NCI-H446 treated with DMSO at 0.1 percent for 48 hours (cell line): ENCODE data around the gene TCF25.
"Not testable (repeated sequence)": the region's sequence is repeated elsewhere in the genome, so short reads cannot be mapped to it uniquely, and the experiment has no call there.

Experiments used
- DNase-seq: peaks from one replicate; lab custom pipeline; 2025; lab: John Stamatoyannopoulos, UW

Gene TCF25

DNA sequence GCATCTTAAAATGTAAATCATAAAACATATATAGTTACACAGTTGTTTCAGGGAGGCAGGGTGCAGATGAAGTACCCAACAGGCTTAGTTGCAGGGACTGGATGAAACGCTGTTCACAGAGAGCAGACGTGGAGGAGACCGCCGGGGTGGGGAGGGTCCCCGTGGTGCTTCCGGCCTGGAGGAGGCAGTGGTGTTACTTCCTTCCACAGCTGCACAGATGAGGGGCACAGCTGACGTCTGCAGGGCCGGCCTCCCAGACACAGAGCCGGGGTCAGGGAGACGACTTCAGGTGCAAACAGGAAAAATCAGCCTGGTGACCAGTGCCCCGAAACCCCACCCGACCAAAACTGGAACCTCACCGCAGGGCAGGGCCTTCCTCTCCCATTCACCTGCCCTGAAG is 28.0 kb upstream of the TCF25 start:
- DNase-seq = no peak

DNA sequence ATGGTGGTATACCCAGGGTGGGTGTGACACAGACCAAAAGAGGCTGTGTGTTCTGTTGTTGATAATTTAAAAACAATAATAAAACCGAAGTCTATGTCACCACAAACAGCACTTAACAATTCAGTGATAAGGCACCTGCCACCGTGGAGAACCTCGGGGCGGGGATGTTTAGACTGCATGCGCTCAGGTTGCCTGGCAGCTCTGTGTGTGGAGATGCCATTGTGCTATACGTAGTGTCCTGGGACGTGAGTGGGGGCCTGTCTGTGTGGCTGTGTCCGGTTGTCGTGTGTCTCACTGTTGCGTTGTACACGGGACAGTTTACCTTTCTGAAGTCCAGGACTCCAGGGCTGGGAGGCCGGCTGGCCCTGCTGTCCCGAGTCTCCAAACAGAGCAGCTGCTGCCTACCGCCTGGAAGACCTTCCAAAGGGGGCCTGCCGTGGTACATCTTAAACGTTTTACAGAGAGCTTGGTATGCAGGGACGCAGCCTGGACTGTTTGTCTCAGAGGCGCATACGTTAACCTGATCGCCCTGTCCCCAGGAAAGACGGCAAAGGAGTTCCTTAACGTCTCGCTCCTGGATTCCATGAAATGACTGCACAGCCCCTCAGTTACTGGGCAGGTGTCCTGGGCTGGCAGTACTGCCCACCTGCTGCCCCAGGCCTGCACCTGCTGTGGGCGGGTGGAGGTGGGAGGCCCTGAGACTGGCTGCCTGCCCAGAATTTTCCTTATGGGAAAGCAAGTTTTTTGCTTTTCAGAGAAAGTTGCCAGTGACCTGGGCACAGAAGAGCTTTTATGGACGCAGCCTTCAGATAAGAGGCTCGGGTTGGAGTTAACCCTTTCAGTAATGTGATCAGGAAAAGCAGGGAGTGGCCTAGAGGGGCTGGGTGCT is 26.1 kb upstream of the TCF25 start:
- no peak for DNase-seq

DNA sequence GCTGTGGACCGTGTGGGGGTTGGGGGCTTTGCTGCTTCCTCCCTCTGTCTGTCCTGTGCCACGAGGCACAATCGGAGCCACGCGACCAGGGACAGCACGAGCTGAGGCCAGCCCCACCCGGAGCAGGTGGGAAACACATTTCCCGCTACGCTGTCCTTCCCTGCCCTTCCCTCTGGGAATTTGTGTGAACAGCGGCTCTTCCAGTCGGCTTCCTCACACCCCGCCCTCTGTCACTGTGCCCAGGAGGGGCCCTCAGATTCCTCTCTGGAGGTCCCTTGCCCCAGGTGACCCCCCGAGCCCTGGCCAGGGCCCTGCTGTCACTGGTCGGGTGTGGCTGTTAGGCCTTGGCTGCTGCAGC is 25.5 kb upstream of the TCF25 start:
- no peak for DNase-seq

DNA sequence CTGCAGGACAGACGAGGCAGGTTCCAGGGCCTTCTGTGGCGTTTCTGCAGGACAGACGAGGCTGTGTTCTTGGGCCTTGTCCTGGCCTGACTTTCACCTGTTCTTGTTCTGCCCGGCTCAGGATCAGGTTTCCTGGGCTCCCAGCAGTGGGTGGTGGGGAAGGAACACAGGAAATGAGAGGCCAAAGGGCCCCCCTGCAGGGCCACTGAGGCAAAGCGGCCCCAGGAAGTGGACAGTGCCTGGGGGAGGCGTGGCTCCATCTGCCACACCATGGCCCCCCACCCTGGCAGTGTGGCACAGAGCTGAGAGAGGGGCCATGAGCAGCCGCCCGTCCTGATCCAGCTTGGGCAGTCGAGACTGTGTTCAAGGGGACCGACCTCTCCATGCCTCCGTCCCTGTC is 24.4 kb upstream of the TCF25 start:
- no peak for DNase-seq

DNA sequence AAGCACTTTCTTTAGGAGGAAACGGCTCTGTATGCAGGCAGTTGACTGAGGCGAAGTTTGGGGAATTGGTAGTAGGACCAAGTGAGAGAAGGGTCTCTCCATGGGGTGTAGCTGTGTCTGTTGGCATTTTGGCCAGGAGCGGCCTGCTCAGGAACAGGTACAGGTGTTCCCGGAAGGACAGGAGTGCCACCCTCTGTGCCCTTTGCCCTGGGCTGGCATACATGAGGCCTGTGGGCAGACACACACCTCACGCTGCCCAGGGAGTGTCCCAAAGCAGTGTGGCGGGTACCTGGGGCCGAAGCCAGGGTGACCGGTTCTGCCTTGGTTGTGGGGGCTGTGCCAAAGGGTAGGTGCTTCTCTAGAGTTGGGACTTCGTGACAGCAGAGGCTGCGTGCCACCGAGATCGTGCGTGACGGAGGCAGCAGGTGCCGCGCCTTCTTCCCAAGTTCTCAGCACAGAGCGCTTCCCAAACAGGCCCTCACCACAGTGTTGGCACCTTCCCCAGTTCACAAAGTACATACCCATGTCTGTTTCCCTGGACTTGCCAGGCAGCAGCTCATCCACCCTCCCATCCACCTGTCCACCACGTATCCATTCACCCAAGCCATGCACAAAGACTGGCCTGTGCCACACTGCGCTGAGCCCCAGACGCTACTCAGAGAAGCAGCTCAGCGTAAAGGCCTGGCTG is 19.9 kb upstream of the TCF25 start:
- no peak for DNase-seq

DNA sequence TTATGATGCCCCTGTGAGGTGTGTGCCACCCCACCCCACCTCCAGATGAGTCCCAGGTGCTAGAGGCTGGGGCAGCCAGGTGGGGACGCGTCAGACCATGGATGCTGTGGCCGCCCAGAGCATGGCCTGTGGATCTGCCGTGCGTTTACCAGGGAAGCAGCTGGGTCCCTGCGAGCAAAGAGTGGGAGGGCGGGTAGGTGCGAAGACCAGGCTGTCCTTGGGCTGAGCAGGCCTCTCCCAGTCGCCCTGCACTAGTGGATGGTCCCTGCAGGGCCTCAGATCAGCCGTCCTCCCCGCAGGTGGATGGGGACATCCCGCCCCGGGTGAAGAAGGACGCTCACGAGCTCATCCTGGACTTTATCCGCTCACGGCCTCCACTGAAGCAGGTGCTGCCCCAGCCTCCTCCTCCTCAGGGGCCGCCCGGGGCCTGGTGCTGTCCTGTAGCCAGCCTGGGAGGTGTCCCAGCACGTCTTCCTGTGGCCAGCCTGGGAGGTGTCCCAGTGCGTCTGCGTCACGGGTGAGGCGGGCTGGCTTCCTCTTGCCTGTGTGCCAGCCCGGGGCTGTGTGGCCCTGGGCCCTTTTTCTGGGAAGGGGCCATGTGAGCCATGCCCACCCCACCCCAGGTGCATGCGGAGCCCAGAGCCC is 18.0 kb upstream of the TCF25 start:
- DNase-seq = no peak

DNA sequence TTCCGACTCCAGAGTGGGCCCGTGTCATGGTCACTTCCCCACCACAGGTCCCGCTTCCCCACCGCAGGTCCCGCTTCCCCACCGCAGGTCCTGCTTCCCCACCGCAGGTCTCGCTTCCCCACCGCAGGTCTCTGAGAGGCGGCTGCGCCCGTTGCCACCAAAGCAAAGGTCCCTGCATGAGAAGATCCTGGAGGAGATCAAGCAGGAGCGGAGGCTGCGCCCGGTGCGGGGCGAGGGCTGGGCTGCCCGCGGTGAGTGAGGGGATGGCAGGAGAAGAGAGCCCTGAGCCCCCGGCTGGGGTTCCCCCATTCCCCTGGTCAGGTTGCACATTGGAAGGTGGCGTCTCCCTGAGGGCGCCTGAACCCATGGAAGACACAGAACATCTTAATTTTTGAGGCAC is 17.4 kb upstream of the TCF25 start:
- DNase-seq = no peak

DNA sequence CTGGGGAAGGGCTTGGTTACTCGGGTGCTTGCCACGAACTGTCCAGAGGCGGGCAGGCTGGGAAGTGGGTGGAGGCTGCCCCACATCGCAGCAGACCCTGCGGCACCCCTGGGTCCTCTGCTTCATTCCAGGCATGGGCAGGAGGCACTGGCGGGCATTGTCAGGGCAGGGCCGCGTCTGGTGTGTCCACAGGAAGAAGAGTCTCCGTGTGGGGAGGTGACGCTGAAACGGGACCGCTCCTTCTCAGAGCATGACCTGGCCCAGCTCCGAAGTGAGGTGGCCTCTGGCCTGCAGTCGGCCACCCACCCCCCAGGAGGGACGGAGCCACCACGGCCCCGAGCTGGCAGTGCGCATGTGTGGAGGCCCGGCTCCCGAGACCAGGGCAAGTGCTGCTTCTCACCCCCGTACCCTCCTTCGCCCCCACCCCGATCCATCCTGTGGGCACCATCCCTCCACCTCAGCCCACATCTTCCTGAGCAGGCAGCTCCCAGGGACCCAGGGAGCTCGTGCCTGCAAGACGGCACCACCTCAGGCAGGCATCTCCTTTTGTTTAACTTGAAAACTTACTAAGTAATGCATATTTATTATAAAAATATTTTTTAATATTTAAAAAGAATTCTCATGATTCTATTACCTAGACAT is 14.3 kb upstream of the TCF25 start:
- no peak for DNase-seq

DNA sequence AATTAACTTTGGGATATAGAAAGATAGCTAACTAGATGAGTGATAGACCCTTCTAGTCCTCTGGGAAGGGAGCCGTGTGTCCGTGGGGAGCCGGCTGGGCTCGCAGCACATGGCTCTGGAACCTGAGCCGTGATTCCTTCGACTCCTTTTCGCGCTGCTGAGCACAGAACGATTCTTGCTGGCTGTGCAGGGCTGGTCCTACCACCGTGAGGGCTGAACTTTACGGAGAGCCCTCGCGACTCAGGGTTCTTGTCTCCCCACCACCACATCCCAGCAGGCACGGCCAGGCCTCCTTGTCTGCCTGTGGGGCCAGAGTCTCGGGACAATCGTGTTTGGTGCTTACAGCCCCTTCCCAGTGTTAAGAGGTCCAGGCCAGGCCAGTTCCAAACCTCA is 13.8 kb upstream of the TCF25 start:
- DNase-seq = no peak

DNA sequence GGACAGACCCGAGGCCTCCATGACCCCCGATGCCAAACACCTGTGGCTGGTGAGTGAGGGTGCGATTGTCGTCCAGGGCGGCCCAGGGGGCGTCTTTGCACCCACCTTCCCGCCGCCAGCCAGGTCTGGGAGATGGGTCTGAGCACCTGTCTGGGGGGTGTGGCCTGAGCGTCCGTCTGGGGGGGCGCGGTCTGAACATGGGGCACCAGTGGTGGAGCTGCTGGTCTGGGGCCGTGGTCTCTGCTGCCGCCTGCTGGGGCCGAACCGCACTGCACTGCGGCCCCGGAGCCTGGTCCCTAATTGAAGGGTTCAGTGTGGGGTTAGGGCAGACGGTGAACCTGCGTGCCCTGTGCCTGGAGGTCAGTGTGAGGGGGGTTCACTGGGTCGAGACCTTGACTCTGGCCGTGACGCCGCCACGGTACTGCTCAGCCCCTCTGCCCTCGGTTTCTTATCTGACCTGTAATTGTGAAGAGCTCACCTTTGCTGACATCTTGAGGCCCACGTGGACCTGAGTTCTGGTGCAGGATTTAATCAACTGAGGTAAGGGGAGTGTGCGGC is 12.6 kb upstream of the TCF25 start:
- no peak for DNase-seq

DNA sequence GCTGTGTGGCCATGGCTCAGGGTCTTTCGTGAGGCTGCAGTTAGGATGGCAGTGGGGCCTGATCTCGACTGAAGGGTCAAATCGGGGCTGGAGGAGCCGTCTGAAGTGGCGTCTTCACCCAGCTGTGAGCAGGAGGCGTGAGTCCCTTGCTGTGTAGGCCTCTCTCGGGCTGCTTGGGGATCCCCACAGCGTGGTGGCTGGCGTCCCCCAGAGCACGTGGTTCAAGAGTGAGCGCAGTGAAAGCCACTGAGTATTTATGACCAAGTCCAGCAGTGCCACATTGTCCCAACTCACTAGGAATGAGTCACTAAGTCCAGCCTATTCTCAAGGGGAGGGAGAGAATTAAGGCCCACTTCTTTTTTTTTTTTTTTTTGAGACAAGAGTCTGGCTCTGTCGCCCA is 11.7 kb upstream of the TCF25 start:
- no peak for DNase-seq

DNA sequence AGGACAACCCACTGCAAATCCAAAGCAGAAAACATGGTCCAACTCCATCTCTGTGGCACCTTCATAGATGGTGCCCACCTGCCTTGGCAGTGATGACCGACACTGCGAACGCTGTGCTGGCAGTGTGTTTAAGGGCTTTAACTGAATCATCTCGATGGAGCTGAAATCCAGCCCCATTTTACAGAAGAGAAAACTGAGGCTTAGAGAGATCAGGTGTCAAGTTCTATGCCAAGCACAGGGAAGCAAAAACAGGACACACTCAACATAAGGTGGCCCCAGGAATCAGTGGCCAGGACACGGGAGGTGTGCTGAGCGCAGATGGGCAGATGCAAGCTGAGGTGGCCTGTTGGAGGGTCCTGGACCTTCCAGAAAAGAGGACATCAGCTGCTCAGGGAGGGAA is 10.7 kb upstream of the TCF25 start:
- DNase-seq = no peak

DNA sequence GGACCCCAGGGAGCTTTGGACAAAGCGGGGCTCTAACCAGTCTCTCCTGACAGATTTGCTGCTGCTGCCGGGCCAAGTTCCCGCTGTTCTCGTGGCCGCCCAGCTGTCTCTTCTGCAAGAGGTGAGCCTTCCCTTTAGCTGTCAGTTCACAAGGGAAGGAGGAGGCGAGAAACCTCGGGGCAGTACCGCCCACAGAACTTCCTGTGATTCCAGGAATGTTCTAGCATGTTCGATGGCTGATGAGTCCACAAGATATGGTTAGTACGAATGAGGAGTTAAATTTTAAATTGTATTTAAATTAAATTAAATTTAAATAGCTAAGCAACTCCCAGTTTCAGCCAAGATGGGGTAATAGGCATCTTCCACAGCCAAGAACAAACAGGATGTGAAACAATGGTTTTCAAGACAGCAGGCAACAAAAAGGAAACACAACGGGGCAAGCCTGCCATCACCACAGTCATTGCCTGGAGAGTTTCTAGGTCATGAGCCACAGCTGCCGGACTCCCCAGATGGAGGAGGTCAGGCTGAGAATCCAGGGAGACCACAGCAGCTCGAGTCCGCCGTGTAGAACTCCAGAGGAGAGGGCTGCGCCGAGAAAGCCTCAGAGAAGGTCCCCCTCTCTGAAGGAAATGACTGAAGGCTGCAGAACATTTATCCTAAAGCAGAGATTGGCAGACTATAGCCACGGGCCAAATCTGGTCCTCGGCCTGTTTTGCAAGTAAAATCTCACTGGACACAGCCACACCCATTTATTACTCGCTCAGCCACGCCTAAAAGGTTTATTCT is 9.5 kb upstream of the TCF25 start:
- DNase-seq = no peak

DNA sequence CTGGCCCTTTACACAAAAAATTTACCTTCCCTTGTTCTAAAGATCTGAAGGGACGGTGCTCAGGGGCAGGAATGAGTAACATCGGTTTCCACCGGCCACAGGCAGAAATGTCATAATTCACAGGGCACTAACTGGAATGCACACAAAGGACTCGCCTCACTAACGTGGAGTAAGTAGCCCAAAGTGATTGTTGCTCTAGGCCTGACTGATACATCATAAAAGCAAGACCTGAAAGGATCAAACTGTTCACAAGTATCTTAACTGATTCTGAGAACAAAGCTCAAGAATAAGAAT is 8.9 kb upstream of the TCF25 start:
- DNase-seq = no peak

DNA sequence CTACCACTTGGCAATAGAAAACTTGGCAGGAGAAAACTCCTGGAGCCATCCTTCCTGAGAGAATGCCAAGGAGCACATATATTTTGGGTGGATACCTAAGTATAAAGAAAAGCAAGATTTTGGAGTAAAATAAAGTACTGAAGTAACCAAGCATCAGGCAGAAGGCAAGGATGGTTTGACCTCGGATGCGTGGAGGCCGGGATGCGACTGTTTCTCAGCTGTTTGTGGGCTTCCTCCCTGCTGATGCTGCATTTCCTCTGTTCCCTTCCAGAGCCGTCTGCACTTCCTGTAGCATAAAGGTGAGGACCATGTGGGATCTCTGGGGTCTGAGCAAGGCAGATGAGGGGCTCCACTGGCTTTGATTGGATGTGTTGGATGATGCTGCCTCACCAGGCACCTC is 5.5 kb upstream of the TCF25 start:
- no peak for DNase-seq

DNA sequence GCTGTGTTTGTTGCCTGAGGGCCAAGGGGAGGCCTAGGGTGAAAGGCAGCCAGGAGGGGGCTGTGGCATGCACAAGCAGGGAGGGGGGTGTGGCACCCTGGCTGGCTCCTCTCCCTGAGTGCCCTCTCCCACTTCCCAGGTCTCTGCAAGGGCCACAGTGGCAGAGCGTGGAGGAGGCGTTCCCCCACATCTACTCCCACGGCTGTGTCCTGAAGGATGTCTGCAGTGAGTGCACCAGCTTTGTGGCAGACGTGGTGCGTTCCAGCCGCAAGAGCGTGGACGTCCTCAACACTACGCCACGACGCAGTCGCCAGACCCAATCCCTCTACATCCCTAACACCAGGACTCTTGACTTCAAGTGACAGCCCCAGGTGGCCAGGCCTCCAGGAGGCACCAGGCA is 3.5 kb upstream of the TCF25 start:
- DNase-seq = no peak

DNA sequence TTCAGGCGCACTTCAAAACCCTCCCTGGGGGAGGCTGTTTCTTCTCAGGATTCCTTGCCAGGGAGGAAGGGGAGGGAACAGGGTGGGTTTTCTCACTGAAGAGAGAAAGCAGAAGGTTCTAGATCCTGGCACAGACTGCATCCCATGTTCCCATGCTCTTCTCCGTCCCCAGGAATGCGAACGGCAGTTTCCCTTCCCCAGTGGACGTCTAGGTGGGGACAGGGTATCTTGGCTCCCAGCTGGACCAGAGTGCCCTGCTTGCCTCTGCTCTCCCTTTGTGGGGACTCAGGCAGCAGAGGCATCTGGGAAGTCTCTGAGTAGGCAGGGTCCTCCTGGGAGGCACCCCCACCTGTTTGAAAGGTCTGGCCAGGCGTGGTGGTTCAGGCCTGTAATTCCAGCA is 3.0 kb upstream of the TCF25 start:
- DNase-seq = no peak

DNA sequence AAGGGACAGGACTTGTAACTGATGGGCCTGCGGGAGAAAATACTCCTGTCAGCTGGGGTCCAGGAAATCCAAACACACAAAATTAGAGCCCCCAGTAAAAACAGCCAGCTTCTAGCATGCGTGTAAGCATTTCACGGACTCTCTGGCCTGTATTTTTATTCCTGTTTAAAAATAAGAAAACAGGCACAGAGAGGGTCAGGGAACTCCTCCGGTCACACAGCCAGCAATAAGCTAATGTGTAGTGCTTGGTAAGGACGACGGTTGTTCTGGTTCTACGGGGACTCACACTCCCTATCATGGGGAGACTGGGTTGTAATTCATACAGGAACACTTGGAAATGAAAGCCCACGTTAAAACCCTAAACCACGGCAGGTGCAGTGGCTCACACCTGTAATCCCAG is 1.5 kb upstream of the TCF25 start:
- DNase-seq = no peak

DNA sequence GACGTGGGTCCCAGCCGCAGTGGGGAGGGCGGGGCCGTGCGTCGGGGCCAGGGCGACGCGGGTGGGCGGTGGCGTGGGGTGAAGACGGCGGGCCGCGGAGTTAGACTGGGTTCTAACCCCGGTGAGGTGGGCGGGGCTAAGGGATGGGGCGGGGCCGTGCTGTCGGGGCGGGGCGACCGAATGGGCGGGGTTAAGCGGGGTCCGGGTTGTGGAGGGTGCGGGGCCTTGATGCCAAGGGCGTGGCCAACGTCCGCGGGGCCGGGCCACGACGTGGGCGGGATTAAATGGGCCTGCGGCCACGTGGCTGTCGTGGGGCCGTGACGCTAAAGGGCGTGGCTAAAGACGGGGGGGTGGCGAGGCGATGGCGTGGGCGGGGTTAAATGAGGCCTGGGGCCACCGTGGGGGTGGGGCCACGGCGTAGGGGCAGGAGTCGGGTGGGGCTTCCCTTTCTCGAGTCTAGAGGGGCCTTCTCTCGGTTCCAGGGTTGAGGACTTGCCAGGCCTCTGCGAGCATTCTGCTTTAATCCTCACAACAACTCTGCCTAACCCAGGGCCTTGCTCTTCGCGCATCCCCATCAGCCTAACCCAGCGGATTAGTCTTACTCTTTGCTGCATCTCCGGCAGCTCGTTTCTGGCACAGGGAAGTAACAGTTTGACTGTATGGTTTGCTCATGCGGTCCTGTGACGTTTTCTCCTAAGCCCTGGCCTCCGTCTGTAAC is 739 bp downstream of the TCF25 start:
- peak; percentile 68 for DNase-seq

DNA sequence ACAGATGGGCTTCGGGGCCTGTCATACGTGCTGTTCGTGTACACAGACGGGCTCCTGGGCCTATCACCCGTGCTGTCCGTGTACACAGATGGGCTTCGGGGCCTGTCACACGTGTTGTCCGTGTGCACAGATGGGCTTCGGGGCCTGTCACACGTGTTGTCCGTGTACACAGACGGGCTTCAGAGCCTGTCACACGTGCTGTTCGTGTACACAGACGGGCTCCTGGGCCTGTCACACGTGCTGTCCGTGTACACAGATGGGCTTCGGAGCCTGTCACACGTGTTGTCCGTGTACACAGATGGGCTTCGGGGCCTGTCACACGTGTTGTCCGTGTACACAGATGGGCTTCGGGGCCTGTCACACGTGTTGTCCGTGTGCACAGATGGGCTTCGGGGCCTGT is 5.7 kb downstream of the TCF25 start:
- not testable (repeated sequence) for DNase-seq
